BLaER1 (cell line): ENCODE measurements around the gene TRAM2.

Experiments
- H3K27ac ChIP-seq: shearing (Covaris generic); formaldehyde crosslinking; 2 replicates; pipeline ENCODE4 v1.8.1; 2022
- H3K27me3 ChIP-seq: shearing (Covaris generic); formaldehyde crosslinking; 2 replicates; pipeline ENCODE4 v1.8.1; 2022
- H3K36me3 ChIP-seq: shearing (Covaris generic); formaldehyde crosslinking; 2 replicates; pipeline ENCODE4 v1.8.1; 2022
- H3K4me1 ChIP-seq: shearing (Covaris generic); formaldehyde crosslinking; 2 replicates; pipeline ENCODE4 v1.8.1; 2022
- H3K4me2 ChIP-seq: shearing (Covaris generic); formaldehyde crosslinking; 2 replicates; pipeline ENCODE4 v1.8.1; 2022
- H3K4me3 ChIP-seq: shearing (Covaris generic); formaldehyde crosslinking; 2 replicates; pipeline ENCODE4 v1.8.1; 2022
- H3K9ac ChIP-seq: shearing (Covaris generic); formaldehyde crosslinking; 2 replicates; pipeline ENCODE4 v1.8.1; 2022
- H3K9me3 ChIP-seq: shearing (Covaris generic); formaldehyde crosslinking; 2 replicates; pipeline ENCODE4 v1.8.1; 2022
- H4K20me1 ChIP-seq: shearing (Covaris generic); formaldehyde crosslinking; 2 replicates; pipeline ENCODE4 v1.8.1; 2022
- Cebpa-rat ChIP-seq: shearing (Covaris generic); IDR thresholded peaks from 2 replicates; pipeline ENCODE4 v1.8.1; 2022

The TRAM2 gene

DNA sequence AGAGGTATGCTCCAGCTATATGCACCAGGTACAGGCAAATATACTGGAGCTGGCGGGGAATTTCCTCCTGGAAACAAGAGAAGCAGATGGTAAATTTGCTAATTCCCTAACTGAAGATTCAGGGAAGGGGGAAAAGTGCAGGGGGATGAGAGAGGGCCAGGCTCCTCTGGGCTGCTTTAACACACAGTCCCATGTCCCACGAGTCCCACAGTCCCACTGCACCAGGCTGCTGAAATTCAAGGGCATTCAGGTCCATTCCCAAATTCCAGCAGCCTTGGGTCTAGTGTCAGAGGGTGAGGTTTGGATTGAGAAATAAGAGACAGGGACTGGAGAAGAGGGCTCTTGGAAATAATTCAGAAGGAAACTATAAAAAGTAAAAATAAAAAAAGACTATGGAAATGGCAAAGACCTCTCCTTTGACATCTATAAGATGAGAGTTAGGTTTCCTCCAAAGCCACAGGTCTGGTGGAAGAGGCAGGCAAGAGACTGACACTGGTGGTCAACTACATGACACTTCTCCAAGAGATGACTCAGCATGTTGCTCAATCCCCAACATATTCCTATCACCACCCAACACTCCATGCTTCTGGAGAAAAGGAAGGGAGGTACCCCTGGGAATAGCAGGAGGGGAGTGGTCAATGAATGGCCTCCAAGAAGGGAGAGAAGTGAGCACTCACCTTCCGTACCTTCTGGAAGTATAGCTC, 69.2 kb downstream of the TRAM2 start:
- Histone ChIP-seq H3K4me1 (peaks cover 100% of the 10 kb centered on the region), H4K20me1 (no peaks in the 10 kb centered on the region), H3K4me2 (peak overlapping the region; percentile 78; the same call in 1 of the 2 replicates), H3K9me3 (no peaks in the 10 kb centered on the region), H3K27me3 (no peaks in the 10 kb centered on the region), H3K36me3 (peaks cover 82% of the 10 kb centered on the region), H3K9ac (no peak overlapping the region), H3K4me3 (no peak overlapping the region), H3K27ac (peak overlapping the region; percentile 32; the same call in 1 of the 2 replicates)
- TF ChIP-seq Cebpa-rat = no peak

DNA sequence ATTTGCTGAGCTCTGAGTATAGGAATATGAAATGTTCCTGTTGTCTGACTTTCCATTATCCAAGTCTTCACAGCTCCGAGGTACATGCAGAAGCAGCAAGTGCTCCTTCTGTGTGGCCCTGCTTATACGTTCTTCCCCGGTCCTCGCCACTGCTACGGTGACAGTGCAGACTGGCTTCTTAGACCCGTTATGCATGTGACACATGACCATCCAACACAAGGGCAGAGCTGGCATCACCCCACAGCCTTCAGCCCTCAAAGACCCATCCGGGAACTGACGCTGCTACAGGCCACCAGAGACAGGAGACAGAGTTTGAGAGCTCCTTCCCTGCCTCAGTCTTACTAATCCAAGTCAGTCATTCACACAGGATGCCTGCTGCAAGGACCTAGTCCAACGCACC, 70.4 kb downstream of the TRAM2 start:
- H3K9ac ChIP-seq = no peak overlapping the region; the same call in 1 of the 2 replicates
- H3K4me2 ChIP-seq = peak overlapping the region; percentile 72; the same call in 1 of the 2 replicates
- no peaks in the 10 kb centered on the region for H4K20me1 ChIP-seq
- no peak overlapping the region for H3K27ac ChIP-seq
- H3K4me3 ChIP-seq = no peak overlapping the region
- no peak for TF ChIP-seq Cebpa-rat
- H3K27me3 ChIP-seq = no peaks in the 10 kb centered on the region
- peaks cover 100% of the 10 kb centered on the region for H3K4me1 ChIP-seq
- H3K36me3 ChIP-seq = peaks cover 82% of the 10 kb centered on the region
- no peaks in the 10 kb centered on the region for H3K9me3 ChIP-seq

DNA sequence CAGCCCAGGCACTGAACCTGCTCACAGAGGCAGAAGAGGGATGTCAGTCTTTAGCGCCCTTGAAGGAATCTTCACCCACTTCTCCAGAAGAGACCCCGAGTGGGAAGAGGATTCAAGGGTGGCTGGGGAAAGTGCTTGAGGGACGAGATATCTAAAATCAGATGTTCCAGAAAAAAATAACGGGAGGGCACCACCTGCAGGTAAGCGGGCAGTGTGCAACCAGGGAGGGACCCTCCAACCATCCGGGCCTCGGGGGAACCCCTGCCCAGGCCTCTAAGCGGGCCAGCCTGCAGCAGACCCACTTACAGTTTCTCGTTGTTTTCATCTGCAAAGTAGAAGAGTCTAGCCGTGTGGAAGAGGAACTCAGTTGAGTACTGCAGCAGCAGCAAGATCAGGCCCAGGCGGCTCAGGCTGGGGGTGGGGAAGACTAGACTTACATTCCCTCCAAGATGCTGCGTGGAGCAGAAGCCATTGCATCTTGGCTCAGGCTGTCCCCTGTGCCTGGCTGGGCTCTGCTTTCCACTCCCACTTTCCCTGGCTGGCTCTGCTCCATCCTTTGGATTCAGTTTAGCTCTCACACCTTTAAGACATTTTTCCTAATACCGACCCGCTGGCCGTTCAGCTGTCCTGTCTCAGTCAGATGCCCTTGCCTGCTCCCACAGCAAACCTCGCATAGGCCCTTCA, 71.0 kb downstream of the TRAM2 start:
- Histone ChIP-seq H3K4me1 (peaks cover 100% of the 10 kb centered on the region), H3K9me3 (no peaks in the 10 kb centered on the region), H4K20me1 (no peaks in the 10 kb centered on the region), H3K4me3 (no peak overlapping the region), H3K9ac (no peak overlapping the region; the same call in 1 of the 2 replicates), H3K4me2 (peak overlapping the region; percentile 72), H3K27ac (peak overlapping the region; percentile 22; the same call in 1 of the 2 replicates), H3K27me3 (no peaks in the 10 kb centered on the region), H3K36me3 (peaks cover 82% of the 10 kb centered on the region)
- TF ChIP-seq Cebpa-rat = no peak

DNA sequence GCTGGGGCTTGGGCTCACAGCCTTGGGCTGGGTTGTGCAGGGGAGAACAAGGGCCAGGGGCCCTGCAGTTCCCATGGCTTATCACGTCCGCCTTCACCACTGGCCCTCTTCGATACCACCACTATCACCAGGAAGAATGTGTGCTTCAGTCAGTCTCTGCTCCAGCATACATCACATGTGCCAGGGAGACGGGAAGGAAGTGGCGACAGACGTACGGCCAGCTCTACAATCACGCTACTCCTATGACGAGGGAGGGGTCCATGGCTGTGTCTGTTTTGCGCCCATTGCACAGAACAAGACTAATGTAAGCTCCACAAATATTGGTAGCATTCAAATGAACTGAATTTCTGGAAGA, 72.1 kb downstream of the TRAM2 start:
- Histone ChIP-seq H3K27me3 (no peaks in the 10 kb centered on the region), H4K20me1 (no peaks in the 10 kb centered on the region), H3K27ac (peak overlapping the region; percentile 79), H3K4me2 (peak overlapping the region; percentile 72), H3K9me3 (no peaks in the 10 kb centered on the region), H3K4me3 (no peak overlapping the region), H3K9ac (peak overlapping the region; percentile 58; the same call in 1 of the 2 replicates), H3K36me3 (peaks cover 77% of the 10 kb centered on the region), H3K4me1 (peaks cover 100% of the 10 kb centered on the region)
- no peak for TF ChIP-seq Cebpa-rat

DNA sequence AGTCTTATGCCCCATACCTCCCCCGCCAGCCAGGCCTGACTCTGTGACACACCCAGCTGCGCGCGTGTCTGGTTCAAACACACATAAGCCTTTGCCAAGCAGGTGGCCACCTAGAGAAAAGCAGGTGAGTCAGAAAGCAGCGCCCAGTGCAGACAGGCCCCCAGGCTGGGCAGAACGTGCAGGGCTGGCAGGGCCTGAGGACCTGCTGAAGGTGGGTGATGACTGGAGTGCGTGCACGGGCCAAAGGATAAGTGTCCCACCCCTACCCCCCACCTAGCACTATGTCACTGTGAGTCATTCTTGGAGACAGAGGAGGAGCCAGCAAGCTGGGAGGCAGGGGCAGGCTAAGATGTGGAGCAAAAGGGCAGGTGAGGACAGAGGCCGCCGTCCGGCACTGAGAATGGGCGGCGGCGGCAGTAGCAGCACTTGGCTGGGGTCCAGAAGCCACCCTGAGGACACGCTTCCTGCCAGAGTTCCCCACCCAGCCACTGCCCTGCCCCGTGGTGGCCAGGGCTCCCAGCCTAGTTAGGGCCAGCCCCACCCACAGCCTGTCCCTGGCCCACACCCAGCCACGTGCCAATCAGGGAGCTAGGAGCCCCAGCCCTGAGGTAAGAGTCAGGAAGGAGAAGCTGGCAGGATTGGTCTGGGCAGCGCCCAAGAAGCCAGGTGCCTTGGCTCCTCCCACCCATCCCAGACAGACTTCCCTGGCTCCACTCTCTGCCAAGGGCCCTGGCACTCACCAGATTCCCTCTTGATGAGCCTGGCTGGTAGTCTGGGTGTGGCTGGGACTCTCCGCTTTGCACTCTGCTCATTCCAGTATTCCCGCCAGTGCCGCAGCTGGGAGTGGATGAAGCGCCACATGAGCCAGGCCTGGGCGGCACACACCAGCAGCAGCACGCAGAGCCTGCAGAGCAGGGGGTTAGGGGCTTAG, 72.7 kb downstream of the TRAM2 start:
- H3K9ac ChIP-seq = peak overlapping the region; percentile 58
- H3K9me3 ChIP-seq = no peaks in the 10 kb centered on the region
- TF ChIP-seq Cebpa-rat = no peak
- no peaks in the 10 kb centered on the region for H3K27me3 ChIP-seq
- H3K36me3 ChIP-seq = peaks cover 76% of the 10 kb centered on the region
- H3K4me2 ChIP-seq = peak overlapping the region; percentile 72
- peak overlapping the region; percentile 79 for H3K27ac ChIP-seq
- H4K20me1 ChIP-seq = no peaks in the 10 kb centered on the region
- H3K4me3 ChIP-seq = 0 out of 2 replicates have a peak overlapping the region, but pooled peaks have one; percentile 25
- peaks cover 100% of the 10 kb centered on the region for H3K4me1 ChIP-seq

DNA sequence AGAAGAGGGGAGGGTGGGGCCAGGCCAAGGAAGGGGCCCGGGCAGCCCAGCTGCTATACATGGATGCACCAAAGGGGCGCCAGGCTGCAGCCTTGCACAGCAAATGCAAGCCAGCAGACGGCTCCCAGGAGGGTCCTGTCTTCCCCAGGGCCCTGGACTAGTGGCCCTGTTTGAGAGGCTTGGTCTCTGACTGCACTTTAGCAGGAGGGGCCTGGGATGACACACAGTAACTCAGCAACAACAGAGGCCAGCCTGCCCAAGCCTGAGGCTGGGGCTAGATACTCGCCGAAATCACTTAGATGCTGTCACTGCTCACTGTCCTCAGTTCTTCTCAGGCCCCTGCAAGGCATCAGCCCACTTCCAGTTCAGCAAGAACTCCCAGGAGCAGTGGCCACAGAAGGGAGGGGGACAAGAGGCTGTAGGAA, 73.5 kb downstream of the TRAM2 start:
- no peaks in the 10 kb centered on the region for H3K27me3 ChIP-seq
- peak overlapping the region; percentile 79 for H3K27ac ChIP-seq
- H3K4me3 ChIP-seq = 0 out of 2 replicates have a peak overlapping the region, but pooled peaks have one; percentile 25
- no peaks in the 10 kb centered on the region for H3K9me3 ChIP-seq
- H3K9ac ChIP-seq = peak overlapping the region; percentile 58; the same call in 1 of the 2 replicates
- H3K4me1 ChIP-seq = peaks cover 100% of the 10 kb centered on the region
- peaks cover 68% of the 10 kb centered on the region for H3K36me3 ChIP-seq
- H3K4me2 ChIP-seq = peak overlapping the region; percentile 72
- no peak for TF ChIP-seq Cebpa-rat
- no peaks in the 10 kb centered on the region for H4K20me1 ChIP-seq

DNA sequence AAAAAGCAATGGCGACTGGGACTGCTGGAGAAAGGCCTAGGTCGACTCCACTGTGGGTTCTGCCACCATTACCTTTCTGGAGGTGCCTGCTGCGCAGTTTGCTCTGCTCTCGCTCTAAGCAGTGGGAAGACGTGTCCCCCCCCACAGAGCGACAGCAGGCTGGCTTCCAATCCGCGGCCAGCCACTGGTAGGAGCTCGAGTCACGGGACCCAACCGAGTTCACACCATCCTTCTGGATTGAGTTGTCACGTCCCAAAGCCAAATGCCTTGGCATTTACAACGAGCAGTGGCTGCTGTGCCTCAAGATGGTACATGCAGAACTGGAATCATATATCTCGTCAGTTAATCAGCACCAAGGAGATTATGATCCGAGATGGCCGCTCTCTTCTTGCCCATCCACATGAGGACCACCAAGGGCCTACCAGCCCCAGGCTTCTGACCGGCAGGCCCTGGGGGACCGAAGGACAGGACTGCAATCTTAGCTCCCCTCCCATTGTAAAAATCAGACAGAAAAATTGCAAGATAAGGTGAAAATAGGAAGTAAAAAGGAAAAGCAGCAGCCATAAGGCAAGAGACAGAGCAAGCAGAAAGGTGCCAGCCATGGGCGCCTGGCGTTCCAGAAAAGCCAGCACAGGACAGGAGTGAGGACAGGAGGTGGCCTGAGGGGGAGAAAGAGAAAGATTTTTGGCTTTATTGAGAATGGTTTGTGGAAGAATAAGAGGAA, 74.4 kb downstream of the TRAM2 start:
- Histone ChIP-seq H3K27ac (peak overlapping the region; percentile 79), H3K9me3 (no peaks in the 10 kb centered on the region), H3K4me2 (peak overlapping the region; percentile 72), H4K20me1 (no peaks in the 10 kb centered on the region), H3K36me3 (peaks cover 59% of the 10 kb centered on the region), H3K9ac (peak overlapping the region; percentile 58; the same call in 1 of the 2 replicates), H3K4me1 (peaks cover 100% of the 10 kb centered on the region), H3K4me3 (no peak overlapping the region), H3K27me3 (no peaks in the 10 kb centered on the region)
- no peak for TF ChIP-seq Cebpa-rat

DNA sequence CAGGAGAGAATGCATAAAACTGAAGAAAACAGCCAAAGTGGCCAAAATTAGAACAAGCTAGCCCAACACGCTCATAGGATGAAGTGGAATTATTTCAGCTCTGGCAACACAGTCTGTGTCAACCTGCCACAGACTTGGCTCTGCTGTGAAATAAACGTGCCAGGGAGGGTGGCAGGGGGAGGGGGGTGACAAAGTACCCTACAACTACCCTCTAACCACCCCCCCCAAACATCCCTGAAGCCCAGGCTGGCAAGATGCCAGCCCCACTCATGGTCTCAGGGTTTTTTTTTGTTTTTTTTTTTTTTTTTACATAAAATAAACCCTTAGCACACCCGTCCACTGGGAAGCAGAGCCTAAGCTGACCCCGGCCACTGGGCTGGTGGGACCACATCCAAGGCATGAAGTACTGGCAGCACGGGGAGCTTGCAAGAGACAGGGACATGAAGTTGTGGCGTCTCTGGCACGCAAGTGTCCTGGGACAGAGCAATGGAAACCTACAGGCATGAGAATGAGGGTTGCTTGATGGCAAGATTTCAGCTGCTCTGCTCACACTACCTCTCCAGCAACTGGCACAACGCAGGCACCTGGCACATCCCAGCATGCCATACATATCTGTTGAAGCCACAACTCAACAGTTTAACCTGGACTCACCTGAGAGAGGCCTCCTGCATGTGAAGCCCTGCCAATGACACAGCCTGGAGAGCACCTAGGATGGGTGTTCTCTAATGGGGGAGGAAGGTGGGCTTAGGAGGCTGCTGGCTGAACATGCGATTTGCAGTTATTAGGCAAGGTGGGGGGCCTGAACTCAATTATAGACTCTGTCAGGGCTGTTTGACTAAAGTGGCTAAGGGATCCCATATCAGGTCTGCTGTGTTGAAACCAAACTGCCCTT, 76.4 kb downstream of the TRAM2 start:
- no peaks in the 10 kb centered on the region for H3K27me3 ChIP-seq
- H3K4me1 ChIP-seq = peaks cover 100% of the 10 kb centered on the region
- no peak for TF ChIP-seq Cebpa-rat
- peak overlapping the region; percentile 72 for H3K4me2 ChIP-seq
- H3K27ac ChIP-seq = peak overlapping the region; percentile 86
- peaks cover 40% of the 10 kb centered on the region for H3K36me3 ChIP-seq
- H3K9ac ChIP-seq = peak overlapping the region; percentile 68
- no peaks in the 10 kb centered on the region for H4K20me1 ChIP-seq
- H3K9me3 ChIP-seq = no peaks in the 10 kb centered on the region
- H3K4me3 ChIP-seq = no peak overlapping the region
